OCI-M1 (cell line): ENCODE results near the gene RRP7A.
"Not testable (repeated sequence)": the region's sequence is repeated elsewhere in the genome, so short reads cannot be mapped to it uniquely, and the experiment has no call there.

Experiments used
- DNase-seq: peaks from one replicate; lab custom pipeline; 2025; lab: John Stamatoyannopoulos, UW

The RRP7A gene

GRCh38 chr22:42499773-42500160 lies 19.8 kb downstream of the RRP7A start:
- not testable (repeated sequence) for DNase-seq

- not testable (repeated sequence) for DNase-seq
Measured at GRCh38 chr22:42495533-42496141, 24.0 kb downstream of the RRP7A start.

DNA sequence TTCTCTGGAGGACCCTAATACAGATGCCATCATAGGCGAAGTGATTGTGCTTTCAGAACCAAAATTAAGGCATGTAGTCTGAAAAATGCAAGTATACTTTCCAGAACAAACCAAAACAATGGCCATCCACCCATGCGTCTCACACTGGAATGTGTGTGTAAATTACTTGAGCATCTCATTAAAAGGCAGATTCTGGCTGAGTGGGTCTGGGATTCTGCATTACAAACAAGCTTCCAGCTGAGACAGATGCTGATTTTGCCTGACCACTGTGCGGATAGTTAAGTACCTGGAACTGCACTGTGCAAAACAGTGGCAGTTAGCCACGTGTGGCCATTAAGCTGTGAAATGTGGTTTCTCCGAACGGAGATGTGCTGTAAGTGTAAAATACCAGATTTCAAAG lies 26.2 kb downstream of the RRP7A start:
- no peak for DNase-seq

GRCh38 chr22:42492323-42492690 lies 27.3 kb downstream of the RRP7A start:
- no peak for DNase-seq

- DNase-seq, result no peak
Measured at GRCh38 chr22:42490243-42490832, 29.3 kb downstream of the RRP7A start.

DNA sequence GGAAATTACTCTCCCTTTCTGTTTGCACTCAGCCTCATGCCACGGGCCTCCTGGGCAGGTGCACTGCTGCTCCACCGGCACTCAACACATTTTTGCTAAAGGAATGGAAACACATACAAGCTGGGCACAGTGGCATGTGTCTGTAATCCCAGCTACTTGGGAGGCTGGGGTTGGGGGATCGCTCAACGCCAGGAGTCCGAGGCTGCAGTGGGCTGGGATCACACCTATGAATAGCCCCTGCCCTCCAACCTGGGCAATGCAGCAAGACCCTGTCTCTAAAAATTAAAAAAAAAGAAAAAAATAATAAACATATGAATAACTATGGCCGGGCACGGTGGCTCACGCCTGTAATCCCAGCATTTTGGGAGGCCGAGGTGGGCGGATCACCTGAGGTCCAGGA lies 30.6 kb downstream of the RRP7A start:
- DNase-seq, result no peak

DNA sequence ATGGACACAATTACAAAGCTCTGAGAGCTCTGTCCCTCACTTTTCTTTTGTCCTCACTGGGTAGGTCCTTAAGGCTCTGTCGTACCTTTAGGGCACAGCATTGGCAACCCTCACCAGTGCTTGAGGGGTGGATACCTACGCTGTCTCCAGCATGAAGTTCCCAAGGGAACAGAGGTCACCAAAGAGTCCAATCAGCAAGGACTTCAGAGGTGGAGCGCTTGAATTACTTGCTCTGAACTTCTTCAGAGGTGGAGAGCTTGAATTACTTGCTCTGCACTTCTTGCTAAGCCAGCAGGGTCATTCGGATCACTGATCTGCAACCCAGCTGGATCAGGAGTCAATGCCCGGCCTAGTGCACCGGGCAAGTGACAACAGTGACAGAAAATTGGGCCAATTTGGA lies 35.1 kb downstream of the RRP7A start:
- DNase-seq, result no peak

DNA sequence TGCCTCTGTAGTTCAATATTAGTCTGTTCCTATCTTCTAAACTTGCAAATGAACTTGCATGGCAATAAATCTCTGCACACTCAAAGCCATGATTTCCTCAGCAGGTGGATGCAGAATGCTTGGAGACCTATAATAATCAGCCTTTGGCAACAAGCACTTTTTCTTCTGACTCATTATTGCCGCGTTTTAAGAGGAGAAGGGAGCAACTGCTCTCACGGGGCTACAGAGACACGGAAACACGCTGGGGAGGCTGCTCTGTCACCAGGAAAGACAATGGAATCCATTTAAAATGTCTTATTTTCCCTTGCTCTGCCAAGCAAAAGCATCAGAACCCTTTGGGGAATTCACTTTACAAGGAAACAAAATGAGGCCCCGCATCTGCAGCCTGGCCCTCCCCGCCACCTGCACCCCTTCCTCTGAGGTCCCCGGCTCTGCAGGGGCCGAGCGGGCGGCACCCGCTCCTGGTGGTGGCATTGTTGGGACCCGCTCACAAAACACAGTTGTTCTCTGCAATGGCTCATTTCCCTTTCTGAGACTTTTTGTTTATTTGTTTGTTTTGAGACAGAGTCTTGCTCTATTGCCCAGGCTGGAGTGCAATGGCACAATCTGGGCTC lies 35.9 kb downstream of the RRP7A start:
- not testable (repeated sequence) for DNase-seq

GRCh38 chr22:42475122-42475521 lies 44.5 kb downstream of the RRP7A start:
- no peak for DNase-seq

GRCh38 chr22:42473484-42474193 lies 46.0 kb downstream of the RRP7A start:
- DNase-seq, result peak; percentile 77

GRCh38 chr22:42472671-42473070 lies 46.9 kb downstream of the RRP7A start:
- no peak for DNase-seq

DNA sequence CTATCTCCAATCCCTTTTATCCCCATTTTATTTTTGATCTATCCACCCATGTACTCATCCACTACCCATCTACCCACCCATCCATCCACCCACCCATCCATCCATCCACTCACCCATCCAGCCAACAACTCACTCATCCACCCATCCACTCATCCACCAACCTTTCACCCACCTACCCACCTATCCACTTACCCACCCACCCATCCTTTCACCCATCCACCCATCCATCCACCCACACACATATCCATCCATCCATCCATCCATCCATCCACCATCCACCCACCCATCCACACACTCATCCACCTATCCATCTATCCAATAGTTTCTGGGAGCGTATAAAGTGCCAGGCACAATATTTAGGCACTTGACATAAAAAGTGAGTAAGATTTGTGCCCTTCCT lies 48.2 kb downstream of the RRP7A start:
- no peak for DNase-seq

DNA sequence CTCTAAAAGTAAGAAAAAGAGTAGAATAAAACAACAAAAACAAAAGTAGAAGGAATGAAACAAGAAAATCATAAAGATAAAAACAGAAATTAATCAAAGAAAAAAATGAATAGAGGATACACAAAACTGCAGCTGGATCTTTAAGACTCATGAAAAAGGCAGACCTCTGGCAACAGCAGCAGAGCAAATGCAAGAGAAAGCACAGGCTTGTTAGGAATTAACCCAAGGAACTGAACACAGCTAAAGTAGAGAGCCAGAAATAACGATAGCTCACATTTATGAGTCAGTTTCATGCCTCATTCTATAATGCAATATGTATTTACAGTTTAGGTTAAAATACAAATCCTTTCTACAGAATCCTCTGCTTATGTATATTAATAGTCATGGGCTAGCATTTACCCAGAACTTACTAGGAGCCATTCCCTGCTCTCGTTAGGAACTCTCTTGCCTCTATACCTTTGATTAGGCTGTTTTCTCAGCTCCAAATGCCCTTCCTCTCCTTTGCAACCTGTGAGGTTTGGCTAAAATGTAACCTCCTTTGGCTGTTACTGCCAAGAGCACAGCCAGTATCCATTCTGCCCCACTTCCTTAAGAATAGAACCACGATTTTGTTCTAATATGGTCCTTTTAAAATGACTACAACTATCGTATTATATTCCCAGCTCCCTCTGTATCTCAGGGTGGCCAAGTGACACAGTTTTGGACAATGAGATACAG lies 49.1 kb downstream of the RRP7A start:
- no peak for DNase-seq

DNA sequence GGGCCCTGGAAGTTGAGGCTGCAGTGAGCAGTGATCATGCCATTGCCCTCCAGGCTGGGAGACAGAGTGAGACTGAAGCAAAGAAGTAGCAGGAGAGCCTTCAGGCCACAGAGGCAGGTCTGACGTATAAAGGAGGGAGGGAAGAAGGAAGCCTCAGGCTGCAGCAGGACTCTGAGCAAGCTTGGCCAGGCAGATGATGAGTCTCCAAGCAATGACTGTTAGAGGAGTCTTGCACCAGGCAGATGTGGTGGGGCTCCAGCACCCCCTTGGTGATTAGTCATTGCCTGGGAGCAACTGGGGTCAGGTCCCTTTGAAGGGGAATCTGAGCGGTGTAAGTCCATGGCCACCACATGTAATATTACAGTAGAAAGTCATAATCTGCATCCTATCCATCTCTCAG lies 50.8 kb downstream of the RRP7A start:
- DNase-seq, result no peak

- peak; percentile 89 for DNase-seq
Measured at GRCh38 chr22:42462016-42462415, 57.6 kb downstream of the RRP7A start.

GRCh38 chr22:42461511-42461910 lies 58.1 kb downstream of the RRP7A start:
- DNase-seq, result no peak
